ENCODE results near the gene EIF4H.

Gene EIF4H

DNA sequence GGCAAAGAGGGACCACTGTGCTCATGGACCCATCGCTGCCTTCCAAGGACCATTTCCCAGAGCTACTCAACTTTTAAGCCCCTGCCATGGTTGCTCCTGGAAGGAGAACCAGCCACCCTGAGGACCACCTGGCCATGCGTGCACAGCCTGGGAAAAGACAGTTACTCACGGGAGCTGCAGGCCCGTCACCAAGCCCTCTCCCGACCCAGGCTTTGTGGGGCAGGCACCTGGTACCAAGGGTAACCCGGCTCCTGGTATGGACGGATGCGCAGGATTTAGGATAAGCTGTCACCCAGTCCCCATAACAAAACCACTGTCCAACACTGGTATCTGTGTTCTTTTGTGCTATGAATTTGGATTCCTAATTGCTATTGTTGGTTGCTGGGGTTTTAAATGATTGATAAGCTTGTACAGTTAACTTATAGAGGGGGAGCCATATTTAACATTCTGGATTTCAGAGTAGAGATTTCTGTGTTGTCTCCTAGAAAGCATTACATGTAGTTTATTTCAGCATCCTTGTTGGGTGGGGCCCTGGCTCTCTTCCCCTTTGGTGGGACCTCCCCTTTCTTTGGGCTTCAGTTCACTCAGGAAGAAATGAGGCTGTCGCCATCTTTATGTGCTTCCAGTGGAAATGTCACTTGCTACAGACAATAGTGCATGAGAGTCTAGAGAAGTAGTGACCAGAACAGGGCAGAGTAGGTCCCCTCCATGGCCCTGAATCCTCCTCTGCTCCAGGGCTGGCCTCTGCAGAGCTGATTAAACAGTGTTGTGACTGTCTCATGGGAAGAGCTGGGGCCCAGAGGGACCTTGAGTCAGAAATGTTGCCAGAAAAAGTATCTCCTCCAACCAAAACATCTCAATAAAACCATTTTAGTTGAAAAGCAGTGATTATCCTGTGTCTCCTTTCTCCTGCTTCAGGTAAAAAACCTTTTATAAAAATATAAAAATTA lies 55.1 kb downstream of the EIF4H start:
- no peak for DNase-seq

GRCh38 chr7:74230446-74231231 lies 56.5 kb downstream of the EIF4H start:
- DNase-seq, result no peak

GRCh38 chr7:74231232-74231590 lies 57.1 kb downstream of the EIF4H start:
- DNase-seq, result no peak

GRCh38 chr7:74233655-74234285 lies 59.6 kb downstream of the EIF4H start:
- DNase-seq, result no peak

- no peak for DNase-seq
Observed at GRCh38 chr7:74235518-74236268, 61.5 kb downstream of the EIF4H start.

DNA sequence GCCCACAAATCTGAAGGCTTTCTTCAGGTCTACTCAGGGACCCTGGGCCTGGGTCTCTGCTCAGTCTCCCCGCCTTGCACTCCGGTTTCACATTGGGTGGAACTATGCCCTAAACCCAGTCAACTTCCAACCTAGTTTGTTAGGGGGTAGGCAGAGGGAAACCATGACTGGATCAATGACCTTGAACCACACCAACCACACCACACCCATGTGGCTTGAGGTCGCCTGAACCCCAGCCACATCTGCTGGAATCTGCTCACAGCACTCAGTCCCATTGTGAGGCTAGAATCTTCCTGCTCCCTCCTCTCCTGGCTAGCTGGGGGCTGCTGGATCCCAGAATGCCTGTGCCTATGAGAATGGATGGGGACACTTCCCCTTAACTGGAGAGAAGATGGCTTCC lies 62.1 kb downstream of the EIF4H start:
- no peak for DNase-seq

DNA sequence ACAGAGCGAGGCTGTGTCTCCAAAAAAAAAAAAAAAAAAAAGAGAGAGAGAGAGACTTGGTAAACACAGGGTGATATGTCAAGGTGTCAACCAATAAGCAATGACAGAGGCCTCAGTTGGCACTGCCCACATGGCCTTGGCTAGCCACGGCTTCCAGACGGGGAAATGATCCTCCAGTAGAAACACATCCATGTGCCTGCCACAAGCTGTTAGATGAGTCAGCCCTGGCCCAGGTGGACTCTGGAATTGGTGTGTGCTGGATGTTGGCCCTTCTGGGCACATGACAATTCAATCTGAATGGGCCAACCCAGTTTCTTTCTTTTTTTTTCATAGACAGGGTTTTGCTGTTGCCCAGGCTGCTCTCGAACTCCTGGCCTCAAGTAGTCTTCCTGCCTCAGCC lies 66.3 kb downstream of the EIF4H start:
- DNase-seq, result no peak

DNA sequence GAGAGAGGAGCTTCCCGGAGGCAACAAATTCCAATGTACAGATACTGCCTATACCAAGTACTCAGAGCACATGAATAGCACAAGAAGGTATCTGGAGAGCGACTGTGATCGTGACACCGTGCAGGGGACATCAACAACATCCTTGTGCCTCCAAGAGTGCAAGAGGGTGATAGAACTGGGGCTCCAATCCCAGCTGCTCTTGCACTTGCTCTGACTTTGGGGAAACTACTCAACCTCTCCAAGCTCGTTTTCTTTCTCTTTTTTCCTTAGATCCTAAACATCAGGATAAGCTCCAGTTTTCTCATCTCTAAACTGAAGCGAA lies 67.9 kb downstream of the EIF4H start:
- no peak for DNase-seq

GRCh38 chr7:74246497-74246896 lies 72.3 kb downstream of the EIF4H start:
- DNase-seq, result no peak
